GM12801 (cell line): ENCODE data around the gene PSPC1.
"Not testable (repeated sequence)": the region's sequence is repeated elsewhere in the genome, so short reads cannot be mapped to it uniquely, and the experiment has no call there.

Experiments
- CTCF ChIP-seq: IDR thresholded peaks from one replicate; pipeline ENCODE4 v1.5.1; 2011; ENCODE audit warnings: control low read depth; ENCODE audit not compliant: insufficient read length; ENCODE audit errors: extremely low read depth

The PSPC1 gene

DNA sequence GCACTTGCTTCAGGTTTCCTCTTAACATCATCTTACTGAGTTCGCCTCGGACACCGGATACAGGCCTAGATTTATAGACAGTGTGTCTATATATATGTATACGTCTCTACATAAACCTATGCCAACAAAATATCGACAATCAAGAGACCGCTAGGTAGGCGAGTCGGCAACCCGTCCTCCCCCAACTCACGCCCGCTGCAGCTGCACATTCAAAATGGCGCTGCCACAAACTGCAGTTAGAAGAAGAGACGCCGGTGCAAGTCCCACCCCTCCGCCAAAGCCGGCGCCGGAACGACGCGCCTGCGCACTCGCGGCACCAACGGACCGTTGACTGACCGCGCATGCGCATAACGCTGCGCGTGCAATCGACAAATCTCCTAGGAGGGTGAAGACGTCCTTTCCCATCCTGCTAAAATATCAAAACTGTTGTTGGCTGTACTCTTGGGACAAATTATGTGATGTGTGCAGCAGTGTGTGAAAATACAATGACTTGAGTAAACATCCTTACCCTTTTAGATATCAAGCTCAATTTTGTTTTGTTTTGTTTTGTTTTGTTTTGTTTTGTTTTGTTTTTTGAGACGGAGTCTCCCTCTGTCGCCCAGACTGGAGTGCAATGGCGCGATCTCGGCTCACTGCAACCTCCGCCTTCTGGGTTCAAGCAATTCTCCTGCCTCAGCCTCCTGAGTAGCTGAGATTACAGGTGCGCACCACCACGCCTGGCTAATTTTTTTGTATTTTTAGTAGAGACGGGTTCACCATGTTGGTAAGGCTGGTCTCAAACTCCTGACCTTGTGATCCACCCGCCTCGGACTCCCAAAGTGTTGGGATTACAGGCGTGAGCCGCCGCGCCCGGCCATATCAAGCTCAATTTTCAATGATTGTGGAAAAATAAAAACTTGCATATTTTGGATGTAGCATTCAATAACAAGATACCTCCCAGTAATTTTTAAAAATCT lies at the start of gene PSPC1:
TSS of gene PSPC1 (minus strand) at position 219 of the 956 bp plus-strand sequence. CDS start at position 31, 188 bp downstream.
- not testable (repeated sequence) for TF ChIP-seq CTCF

DNA sequence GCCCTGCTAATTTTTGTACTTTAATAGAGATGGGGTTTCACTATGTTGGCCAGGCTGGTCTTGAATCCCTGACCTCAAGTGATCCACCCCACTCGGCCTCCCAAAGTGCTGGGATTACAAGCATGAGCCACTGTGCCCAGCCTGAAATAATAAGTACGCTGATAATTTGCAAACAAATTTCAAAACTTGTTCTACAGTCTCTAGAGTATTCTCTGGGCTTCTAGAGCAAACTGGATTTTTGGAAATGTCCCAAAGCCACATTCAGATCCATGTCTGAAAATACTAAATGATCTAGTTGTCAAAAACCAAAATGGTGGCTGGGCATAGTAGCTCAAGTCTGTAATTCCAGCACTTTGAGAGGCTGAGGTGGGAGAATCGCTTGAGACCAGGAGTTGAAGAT lies 39.9 kb upstream of the PSPC1 start:
- TF ChIP-seq CTCF, result no peak

DNA sequence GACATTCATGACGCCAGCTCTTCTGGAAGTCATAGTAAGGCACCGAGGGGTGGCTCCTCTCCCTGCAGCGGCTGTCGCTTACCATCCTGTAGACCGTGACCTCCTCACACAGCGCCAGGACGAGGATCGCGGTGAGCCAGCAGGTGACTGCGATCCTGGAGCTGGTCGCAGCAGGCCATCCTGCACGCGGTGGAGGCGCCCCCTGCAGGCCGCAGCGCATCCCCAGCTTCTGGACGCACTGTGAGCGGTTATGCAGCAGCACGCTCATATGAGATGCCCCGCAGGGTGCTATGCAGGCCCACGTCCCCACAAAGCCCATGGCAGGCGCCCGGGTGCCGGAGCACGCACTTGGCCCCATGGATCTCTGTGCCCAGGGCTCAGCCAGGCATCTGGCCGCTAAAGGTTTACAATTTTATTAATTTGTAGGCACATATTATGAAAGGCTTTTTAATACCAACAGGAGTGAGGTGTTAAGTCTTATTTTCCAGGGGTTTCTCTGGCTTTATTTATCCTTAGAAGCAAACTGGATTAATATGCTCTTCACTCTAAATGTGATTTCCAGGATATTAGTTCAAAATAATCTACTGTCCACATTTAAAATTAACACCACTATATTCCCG lies 35.6 kb upstream of the PSPC1 start:
- TF ChIP-seq CTCF, result no peak

DNA sequence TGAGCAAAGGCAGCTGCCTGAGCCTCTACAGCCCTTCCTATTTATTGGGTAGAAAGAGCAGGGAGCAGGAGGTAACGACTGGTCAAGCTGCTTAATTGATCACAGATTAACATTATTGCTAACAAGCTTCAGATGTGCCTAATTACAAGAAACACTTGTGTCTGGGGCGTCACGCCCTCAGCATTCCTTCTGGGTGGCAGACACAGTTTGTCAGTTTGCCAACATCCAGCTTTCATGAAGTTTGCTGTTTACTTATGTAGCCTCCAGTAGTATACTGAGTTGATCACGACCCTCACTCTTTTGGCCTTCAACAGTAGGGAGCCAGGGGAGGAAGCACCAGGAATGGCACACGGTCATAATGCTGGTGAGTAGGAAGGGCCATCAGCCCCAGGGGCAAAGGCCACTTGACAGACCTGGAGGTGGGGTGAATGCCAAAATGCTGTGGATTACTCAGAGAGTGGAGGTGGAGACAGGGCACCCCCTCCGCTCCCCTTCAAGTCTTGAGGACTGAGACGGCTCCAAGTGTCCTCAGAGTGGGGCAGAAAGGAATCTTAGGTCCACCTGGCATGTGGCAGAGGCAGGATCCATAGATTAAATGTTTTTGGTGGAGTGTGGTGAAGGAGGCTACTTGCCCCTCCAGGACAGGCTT lies 34.9 kb upstream of the PSPC1 start:
- no peak for TF ChIP-seq CTCF

GRCh38 chr13:19817106-19817505 lies 34.4 kb upstream of the PSPC1 start:
- no peak for TF ChIP-seq CTCF

- TF ChIP-seq CTCF, result no peak
Measured at GRCh38 chr13:19810996-19811881, 28.5 kb upstream of the PSPC1 start.

- TF ChIP-seq CTCF, result no peak
Measured at GRCh38 chr13:19810151-19810550, 27.4 kb upstream of the PSPC1 start.
